IPS-18c (cell line): ENCODE data around the gene TMPRSS9.
"Not testable (repeated sequence)": the region's sequence is repeated elsewhere in the genome, so short reads cannot be mapped to it uniquely, and the experiment has no call there.

ENCODE experiments used
- H3K4me3 ChIP-seq: 2 replicates; pipeline ENCODE4 v1.7.0; 2013; ENCODE audit warnings: low read depth, mild to moderate bottlenecking, low read length, moderate library complexity; ENCODE audit not compliant: insufficient read depth
- H3K9me3 ChIP-seq: one replicate; pipeline ENCODE4 v1.6.1; 2013; ENCODE audit warnings: mild to moderate bottlenecking, low read length, moderate library complexity; ENCODE audit not compliant: control insufficient read depth, insufficient read depth

The TMPRSS9 gene

DNA sequence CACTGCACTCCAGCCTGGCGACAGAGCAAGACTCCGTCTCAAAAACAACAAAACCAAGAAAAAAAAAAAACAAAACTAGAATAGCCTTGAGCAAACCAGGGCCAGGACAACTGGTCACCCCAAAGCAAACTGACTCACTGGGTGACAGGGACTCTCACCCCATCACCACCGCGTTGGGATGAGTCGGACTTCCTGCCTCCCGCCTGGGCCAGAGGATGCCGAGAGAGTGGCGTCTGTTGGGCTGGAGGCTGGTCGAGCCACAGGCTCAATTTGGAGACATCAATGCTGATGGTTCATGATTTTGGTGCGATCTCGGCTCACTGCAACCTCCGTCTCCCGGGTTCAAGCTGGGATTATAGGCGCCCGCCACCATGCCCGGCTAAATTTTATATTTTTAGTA is 11.6 kb downstream of the TMPRSS9 start:
- Histone ChIP-seq H3K9me3 (peaks cover 2% of the 10 kb centered on the region), H3K4me3 (no peak overlapping the region)

DNA sequence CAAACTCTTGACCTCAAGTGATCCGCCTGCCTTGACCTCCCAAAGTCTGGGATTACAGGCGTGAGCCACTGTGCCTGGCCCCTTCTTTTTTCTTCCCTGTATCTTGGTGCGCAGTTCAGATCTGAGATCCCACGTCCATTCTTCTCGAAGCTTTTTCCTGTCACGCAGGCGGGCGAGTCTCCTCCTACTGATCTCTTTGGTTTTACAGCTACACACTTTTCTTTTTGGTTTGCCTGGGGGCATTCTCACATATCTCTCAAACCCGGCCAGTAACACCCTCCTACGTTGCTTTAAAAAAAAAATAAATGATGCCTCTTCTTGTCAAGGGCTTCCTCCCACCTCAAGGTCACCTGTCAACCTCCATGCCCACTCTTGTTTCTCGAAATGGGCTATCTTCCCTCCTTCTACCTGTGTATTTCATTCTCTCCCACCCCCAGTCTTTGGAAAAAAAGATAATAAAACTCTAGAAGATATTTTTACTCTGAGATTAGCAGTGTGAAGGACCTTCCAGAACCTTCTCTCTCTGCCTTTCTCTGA is 12.1 kb downstream of the TMPRSS9 start:
- H3K9me3 ChIP-seq: peaks cover 2% of the 10 kb centered on the region
- no peak overlapping the region for H3K4me3 ChIP-seq

DNA sequence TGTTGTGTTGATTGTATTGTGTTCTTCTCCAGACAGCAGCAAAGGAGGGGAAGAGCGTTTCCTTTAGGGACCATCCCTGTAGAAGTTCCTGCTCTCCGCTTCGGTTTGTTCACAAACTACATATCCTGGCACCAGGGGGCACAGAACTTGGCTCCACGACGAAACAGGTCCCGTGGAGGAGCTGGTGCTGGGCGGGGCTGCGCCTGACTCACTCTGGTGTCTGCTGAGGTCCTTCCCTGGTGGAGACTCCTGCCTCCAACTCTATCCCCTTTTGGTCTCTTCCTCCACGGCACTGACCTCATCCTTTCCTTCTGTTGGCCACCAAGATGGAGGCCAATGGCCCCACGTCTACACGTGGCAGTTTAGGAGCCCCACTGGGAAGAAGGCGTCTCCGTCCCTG is 14.7 kb downstream of the TMPRSS9 start:
- H3K4me3 ChIP-seq: no peak overlapping the region
- H3K9me3 ChIP-seq: no peaks in the 10 kb centered on the region

DNA sequence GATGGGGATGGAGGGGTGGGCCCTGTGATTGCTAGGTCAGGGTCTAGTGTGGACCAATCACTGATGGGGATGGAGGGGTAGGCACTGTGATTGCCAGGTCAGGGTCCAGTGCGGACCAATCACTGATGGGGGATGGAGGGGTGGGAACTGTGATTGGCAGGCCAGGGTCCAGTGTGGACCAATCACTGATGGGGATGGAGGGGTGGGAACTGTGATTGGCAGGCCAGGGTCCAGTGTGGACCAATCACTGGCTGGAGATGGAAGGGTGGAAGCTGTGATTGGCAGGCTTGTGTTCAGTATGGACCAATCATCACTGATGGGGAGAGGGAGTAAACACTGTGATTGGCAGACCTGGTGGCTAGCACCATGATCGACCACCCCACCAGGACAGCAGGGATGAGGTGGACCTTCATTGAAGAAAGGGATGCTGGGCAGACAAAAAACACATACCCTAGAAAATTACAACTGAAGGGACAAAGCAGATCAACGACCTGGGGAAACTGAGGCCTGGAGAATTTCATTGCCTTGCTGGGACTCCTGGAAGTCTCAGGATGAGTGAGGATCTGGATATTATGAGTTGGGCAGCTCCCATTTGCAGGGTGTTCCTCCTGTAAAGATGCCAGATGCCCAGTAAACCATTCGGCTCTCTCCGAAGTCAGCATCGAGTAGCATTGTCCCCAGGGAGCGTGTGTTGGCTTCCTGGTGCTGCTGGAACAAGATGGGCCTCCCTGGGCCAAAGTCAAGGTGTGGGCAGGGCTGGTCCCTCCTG is 15.5 kb downstream of the TMPRSS9 start:
- H3K4me3 ChIP-seq: no peak overlapping the region
- no peaks in the 10 kb centered on the region for H3K9me3 ChIP-seq

DNA sequence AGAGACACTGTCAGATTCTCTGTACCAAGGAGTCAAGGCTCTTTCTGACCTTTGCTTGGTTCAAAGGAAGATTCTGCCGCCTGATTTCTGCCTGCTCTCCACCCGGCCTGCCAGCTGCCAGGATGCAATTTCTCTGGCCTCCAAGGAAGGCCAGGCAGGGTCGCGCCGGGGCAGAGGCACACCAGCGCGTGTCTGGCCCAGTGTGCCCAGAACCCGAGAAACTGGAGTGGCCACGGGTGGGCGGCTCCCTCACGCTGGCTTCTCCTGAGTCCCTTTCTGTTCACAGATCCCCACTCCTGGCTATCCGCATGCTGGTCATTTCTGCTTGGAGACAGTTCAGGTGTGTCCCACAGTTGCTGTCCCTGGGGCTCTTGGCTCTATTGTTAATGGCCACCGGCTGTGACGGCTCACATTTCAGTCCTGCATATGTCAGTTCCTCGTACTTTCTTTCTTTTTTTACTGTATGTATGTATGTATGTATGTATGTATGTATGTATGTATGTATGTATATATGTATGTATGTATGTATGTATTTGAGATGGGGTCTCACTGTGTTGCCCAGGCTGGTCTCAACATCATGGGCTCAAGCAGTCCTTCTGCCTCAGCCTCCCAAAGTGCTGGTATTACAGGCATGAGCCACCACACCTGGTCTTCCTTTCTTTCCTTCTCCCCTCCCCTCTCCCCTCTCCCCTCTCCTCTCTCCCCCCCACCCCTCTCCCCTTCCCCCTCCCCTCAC is 16.9 kb downstream of the TMPRSS9 start:
- no peak overlapping the region for H3K4me3 ChIP-seq
- H3K9me3 ChIP-seq: peaks cover 2% of the 10 kb centered on the region

DNA sequence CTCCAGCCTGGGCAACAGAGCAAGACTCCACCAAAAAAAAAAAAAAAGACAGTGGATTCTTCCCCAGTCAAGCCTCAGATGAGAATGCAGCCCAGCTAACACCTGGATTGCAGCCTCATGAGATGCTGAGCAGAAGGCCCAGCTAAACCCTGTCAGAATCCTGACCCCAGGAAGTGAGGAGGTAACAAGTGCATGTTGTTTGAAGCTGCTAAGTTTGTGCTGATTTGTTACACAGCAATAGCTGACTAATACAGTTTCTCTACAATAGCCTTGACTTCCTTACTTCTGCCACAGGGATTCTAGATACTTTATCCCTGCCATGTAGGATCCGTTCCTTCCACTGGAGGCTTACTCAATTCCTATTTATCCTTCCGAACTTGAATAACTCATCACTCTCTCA is 20.5 kb downstream of the TMPRSS9 start:
- H3K4me3 ChIP-seq: no peak overlapping the region
- H3K9me3 ChIP-seq: peaks cover 2% of the 10 kb centered on the region

DNA sequence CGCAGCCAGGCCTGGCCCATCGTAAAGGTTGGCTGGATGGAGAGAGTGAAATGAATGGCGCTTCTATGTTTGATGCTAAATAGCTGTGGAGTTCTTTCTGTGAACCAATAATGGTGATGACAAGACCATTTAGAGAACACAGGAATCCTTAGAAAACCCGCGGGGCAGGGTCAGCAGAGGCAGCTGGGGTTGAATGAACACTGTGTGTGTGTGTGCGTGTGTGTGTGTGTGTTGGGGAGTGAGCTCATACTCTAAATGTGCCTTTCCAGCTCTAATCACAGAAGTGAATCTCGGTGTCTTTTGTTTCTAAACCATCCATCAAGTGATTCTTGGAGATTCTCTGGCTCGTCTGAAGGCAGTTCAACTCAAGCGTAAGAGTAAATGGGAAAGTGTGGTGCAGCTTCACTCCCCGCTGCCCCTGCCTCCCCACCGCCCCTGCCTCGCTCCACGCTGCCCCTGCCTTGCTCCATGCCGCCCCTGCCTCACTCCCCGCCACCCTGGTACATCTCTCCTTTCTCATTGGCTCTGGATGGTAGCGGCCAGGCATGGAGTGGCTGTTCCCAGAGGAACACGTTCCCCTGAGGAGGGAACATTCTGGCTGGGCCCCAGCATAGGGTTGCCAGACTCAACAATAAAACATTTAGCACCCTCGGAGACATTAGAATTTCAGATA is 21.2 kb downstream of the TMPRSS9 start:
- peaks cover 2% of the 10 kb centered on the region for H3K9me3 ChIP-seq
- no peak overlapping the region for H3K4me3 ChIP-seq

DNA sequence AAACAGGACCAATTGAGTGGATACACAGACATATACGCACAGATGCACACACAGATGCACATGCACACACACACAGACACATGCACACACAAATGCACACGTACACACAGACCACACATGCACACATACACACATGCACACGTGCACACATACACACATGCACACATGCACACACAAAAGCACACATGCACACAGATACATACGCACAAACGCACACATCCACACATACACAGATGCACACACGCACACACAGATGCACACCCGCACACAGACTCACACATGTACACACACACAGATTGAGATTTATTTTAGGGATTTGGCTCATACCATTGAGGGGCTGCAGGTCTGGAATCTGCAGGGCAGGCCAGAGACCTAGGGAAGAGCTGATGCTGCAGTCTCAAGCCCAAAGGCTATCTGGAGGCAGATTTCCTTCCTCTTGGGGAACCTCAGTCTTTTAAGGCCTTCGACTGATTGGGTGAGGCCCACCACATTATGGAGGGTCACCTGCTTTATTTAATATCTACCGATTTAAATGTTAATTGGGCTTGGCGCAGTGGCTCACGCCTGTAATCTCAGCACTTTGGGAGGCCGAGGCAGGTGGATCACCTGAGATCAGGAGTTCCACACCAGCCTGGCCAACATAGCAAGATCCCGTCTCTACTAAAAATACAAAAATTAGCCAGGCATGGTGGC is 22.6 kb downstream of the TMPRSS9 start:
- peaks cover 2% of the 10 kb centered on the region for H3K9me3 ChIP-seq

DNA sequence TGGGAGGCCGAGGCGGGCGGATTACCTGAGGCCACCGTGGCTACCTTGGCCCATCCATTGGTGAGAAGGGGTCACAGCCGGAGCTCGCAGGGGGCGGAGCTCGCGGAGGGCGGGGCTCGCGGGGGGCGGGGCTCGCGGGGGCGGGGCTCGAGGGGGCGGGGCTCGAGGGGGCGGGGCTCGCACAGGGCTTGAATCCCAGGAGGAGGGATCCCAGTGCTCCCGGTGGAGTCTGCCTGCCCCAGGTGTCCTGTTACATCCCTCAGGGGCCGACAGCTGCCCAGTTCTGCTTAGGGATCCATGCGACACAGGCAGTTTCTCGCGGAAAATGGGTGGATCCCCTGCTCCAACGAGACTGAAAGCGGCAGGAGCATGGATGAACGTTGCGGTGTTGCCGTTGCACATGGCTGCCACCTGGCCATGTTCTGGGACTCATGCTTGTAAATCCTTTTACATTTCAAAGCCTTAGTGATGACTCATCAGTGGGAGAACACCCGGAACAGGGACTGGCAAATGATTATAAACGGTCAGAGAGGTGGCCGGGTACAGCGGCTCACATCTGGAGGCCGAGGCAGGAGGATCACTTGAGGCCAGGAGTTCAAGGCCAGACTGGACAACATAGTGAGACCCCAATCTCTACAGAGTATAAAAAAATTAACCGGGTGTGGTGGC is 25.1 kb downstream of the TMPRSS9 start:
- peaks cover 2% of the 10 kb centered on the region for H3K9me3 ChIP-seq
- no peak overlapping the region for H3K4me3 ChIP-seq

More for the DNA sequence above, 22.6 kb downstream of the TMPRSS9 start:
- no peak overlapping the region for H3K4me3 ChIP-seq

DNA sequence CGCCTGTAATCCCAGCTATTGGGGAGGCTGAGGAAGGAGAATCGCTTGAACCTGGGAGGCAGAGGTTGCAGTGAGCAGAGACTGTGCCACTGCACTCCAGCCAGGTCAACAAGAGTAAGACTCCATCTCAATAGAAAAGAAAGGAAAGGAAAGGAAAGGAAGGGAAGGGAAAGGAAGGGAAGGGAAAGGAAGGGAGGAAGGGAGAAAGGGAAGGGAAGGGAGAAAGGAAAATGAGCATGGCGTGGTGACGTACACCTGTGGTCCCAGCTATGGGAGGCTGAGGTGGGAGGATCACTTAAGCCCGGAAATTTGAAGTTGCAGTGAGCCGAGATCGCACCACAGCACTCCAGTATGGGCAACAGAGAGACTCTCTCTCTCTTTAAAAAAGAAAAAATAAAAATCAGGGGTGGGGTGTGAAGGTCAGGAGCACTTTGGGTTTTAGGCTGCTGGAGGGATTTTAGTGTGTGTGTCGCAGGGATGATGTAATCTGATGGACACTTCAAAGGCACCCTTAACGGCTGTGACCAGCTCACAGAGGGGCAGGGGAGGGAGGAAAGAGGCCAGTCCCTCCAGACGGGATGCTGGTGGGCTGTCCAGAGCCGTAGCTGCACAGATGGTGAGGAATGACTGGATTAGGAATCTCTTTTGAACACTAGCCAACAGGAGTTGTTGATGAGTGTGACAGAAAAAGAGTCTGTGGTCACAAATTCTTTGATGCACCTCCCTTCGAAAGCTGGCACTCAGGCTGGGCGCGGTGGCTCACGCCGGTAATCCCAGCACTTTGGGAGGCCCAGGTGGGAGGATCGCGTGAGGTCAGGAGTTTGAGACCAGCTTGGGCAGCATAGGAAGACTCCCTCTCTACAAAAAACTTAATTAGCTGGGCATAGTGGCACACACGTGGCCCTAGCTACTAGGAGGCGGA is 27.6 kb downstream of the TMPRSS9 start:
- Histone ChIP-seq H3K9me3 (no peaks in the 10 kb centered on the region), H3K4me3 (no peak overlapping the region)

DNA sequence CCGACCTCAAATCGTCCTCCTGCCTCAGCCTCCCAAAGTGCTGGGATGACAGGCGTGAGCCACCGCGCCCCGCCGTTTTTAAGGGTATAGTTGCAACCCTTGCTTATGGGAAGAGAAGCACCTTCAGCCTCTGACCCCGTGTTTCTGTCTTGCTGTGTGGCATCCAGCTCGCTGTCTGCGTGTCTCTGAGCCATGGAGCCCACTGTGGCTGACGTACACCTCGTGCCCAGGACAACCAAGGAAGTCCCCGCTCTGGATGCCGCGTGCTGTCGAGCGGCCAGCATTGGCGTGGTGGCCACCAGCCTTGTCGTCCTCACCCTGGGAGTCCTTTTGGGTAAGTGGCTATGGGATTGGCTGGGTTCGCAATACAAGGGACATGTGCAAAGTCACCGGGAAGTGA is 29.5 kb downstream of the TMPRSS9 start:
- no peaks in the 10 kb centered on the region for H3K9me3 ChIP-seq
- no peak overlapping the region for H3K4me3 ChIP-seq

DNA sequence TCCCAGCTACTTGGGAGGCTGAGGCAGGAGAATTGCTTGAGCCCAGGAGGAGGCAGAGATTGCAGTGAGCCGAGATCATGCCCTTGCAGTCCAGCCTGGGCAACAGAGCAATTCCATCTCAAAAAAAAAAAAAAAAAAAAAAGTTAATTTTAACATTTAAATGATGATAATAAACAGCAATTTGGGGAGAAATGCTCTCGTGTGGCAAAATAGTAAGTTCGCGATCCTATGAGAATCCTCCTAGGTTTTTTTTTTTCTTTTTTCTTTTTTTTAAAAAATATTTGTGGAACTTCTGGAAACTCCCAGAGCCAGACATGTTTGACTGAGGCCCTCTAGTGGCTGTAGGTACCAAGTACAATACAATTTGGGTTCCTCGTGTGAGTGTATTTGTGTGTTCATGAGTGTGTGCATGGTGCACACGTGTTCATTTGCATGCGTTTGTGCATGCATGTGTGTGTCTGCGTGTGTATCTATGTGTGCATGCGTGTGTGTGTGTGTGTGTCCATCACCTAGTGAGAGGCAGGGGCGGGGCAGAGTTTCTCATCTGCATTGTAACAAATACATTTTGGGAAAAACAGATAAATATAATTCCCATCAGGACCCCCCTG is 31.2 kb downstream of the TMPRSS9 start:
- Histone ChIP-seq H3K9me3 (no peaks in the 10 kb centered on the region), H3K4me3 (no peak overlapping the region)

DNA sequence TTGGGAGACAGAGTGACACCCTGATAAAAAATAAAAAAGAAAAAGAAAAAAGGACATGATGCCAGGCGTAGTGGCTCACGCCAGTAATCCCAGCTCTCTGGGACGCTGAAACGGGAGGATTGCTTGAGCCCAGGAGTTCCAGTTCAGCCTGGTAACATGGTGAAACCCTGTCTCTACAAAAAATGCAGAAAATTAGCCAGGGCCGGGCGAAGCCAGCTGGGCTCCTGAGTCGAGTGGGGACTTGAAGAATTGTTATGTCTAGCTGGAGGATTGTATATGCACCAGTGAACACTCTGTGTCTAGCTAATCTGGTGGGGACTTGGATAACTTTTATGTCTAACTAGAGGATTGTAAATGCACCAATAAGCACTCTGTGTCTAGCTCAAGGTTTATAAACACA is 32.3 kb downstream of the TMPRSS9 start:
- Histone ChIP-seq H3K4me3 (no peak overlapping the region), H3K9me3 (no peaks in the 10 kb centered on the region)

DNA sequence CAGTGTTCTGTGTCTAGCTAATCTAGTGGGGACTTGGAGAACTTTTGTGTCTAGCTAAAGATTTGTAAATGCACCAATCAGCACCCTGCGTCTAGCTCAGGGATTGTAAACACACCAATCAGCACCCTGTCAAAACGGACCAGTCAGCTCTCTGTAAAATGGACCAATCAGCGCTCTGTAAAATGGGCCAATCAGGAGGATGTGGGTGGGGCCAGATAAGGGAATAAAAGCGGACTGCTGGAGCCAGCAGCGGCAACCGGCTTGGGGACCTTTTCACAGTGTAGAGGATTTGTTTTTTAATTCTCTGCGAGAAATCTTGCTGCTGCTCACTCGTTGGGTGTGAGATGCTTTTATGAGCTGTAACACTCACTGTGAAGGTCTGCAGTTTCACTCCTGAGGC is 32.8 kb downstream of the TMPRSS9 start:
- not testable (repeated sequence) for H3K9me3 ChIP-seq

DNA sequence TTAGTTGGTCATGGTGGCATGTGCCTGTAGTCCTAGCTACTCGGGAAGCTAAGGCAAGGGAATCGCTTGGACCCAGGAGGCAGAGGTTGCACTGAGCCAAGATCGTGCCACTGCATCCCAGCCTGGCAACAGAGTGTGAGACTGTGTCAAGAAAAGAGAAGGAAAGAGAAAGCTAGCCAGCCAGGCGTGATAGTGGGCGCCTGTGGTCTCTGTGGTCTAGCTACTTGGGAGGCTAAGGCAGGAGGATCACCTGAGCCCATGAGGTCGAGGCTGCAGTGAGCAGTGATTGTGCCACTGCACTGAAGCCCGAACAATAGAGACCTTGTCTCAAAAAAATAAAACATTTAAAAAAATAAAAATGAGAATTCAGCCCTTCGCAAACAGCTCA is 34.0 kb downstream of the TMPRSS9 start:
- Histone ChIP-seq H3K4me3 (no peak overlapping the region), H3K9me3 (no peaks in the 10 kb centered on the region)

More for the DNA sequence above, 32.8 kb downstream of the TMPRSS9 start:
- not testable (repeated sequence) for H3K4me3 ChIP-seq
